C4-2B (cell line): Measurements from ENCODE around the gene PAX3.

ENCODE experiments used
- H3K27ac ChIP-seq: fragments of 450-650 bp; 2 replicates; pipeline ENCODE4 v1.5.1; 2017
- ZFX ChIP-seq: fragments of 450-650 bp; IDR thresholded peaks from 2 replicates; pipeline ENCODE4 v1.6.1; 2017
- TF ChIP-seq, protein P1 (sequence below): fragments of 450-650 bp; conservative IDR thresholded peaks from 2 replicates; pipeline ENCODE4 v1.5.1; 2017; ENCODE audit warnings: mild to moderate bottlenecking

PAX3 gene

DNA sequence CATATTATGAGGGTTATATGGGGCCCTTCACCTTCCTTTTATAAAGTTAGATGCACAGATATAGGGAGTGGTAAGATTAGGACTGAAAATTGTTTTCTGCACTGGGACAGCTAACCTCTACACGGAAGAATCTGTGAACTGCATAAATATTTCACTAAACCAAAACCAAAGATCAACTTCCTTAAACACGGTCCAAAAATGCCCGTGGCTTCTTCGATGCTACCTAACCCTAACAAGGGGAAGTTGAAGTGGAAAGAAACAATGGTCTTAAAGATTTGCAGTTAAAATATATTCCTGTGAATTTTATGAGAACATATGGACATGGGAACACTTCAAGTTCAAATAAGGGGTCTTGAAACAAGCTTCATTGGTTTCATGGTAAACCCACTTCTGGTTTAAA, 33.3 kb upstream of the PAX3 start:
- TF ChIP-seq, protein P1, sequence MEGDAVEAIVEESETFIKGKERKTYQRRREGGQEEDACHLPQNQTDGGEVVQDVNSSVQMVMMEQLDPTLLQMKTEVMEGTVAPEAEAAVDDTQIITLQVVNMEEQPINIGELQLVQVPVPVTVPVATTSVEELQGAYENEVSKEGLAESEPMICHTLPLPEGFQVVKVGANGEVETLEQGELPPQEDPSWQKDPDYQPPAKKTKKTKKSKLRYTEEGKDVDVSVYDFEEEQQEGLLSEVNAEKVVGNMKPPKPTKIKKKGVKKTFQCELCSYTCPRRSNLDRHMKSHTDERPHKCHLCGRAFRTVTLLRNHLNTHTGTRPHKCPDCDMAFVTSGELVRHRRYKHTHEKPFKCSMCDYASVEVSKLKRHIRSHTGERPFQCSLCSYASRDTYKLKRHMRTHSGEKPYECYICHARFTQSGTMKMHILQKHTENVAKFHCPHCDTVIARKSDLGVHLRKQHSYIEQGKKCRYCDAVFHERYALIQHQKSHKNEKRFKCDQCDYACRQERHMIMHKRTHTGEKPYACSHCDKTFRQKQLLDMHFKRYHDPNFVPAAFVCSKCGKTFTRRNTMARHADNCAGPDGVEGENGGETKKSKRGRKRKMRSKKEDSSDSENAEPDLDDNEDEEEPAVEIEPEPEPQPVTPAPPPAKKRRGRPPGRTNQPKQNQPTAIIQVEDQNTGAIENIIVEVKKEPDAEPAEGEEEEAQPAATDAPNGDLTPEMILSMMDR, result no peak
- TF ChIP-seq ZFX, result no peak
- no peak overlapping the region for H3K27ac ChIP-seq

DNA sequence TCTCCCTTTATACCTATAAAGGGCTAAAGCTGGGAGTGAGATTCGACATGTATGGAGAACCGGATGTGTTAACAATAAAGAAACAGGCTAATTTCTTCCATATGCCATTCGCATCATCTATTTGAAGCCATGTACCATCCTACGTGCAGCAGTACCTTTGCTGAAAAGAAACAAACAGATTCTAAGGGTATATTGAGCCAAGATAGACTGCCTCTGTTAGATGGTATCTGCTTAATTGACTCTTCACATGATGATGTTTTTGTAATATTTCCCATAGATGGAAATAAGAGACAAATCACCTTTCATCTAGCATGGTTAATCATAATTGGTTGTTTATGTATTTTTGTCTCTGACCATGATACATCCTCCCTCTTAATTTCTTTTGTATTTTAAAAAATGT, 32.1 kb upstream of the PAX3 start:
- TF ChIP-seq, protein P1, result no peak
- no peak for TF ChIP-seq ZFX

DNA sequence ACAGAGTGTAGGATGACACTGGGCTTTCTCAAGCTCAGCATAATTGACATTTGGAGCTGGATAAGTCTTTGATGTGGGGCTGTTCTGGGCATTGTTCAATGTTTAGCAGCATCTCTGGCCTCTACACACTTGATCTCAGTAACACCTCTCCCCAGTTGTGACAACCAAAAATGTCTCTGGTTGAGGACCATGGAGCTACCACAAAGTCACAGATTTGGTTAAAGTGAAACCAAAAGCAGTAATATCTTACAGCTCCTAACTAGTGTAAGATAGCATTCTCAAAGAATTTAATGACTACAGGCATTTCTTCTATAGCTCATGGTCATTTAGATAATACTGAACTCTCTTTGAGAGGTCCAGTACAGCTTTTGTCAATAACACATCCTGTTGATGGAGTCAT, 23.4 kb upstream of the PAX3 start:
- TF ChIP-seq ZFX, result no peak
- TF ChIP-seq, protein P1, result no peak
- no peak overlapping the region for H3K27ac ChIP-seq

More for the DNA sequence above, 32.1 kb upstream of the PAX3 start:
- no peak overlapping the region for H3K27ac ChIP-seq

- no peak overlapping the region for H3K27ac ChIP-seq
- TF ChIP-seq ZFX, result no peak
- TF ChIP-seq, protein P1, result no peak
Measured at GRCh38 chr2:222320436-222321395, 21.9 kb upstream of the PAX3 start.

DNA sequence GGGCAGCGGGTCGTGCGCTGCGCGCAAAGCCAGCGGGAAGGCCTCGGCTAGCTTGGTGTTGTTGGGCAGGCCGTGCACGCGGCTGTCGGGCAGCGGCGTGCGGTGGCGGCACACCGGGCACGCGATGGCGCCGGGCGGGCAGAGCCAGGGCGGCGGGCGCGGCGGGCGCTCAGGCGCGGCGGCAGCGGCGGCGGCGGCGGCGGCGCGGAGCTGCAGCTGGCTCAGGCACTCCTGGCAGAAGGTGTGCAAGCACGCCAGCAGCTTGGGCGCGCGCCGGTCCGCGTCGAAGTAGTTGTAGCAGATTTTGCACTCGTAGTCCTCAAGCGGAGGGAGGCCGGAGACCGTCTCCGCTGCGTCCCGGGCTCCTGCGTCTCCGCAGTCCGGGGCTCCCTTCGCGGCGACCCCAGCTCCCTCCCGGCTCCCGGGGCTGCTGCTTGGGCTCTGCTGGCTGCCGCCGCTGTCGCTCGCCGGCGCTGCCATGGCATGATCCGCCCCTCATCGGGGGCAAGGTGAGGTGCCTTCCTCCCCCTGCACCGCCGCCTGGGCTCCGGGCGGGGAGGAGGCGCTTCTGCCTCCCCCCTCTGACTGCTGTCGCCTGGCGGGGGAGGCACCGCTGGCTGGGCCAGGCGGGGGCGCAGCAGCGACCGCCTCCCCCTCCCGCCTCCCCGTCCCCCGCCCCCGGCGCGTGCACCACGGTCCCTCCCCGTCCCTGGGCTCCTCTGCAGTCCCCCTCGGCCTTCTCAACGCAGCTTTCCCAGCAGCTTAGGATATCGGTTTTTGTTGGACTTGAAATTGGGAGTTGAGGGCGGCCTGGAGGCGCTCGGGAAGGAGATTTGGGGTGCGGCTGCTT, 21.0 kb upstream of the PAX3 start:
- TF ChIP-seq, protein P1, result 0 out of 2 replicates have a peak, but pooled peaks have one; percentile 1
- TF ChIP-seq ZFX, result no peak
- H3K27ac ChIP-seq, result no peak overlapping the region

- TF ChIP-seq ZFX, result no peak
- TF ChIP-seq, protein P1, result peak; percentile 9
- H3K27ac ChIP-seq, result no peak overlapping the region
Measured at GRCh38 chr2:222318712-222319585, 20.2 kb upstream of the PAX3 start.
